Measurements from ENCODE around the gene PDK2. TPM values are rescaled to one million over a fixed set of nuclear protein-coding genes. Genes with fewer than 3 reads are reported as not detected.

PDK2 gene
- total and polyA plus RNA-seq, 10 of the 15 experiments (the other 5 are each of a cell fraction or from before 2014, with no cell fraction given): 0.98 to 22.6 (median 12.3) TPM

- TF ChIP-seq CHD4 (IDR thresholded peaks at IDR 0.05): no peak
- TF ChIP-seq YBX1 (IDR thresholded peaks at IDR 0.05): no peak
- TF ChIP-seq BCL3 (IDR thresholded peaks at IDR 0.05; ENCODE audit: borderline replicate concordance, insufficient read depth, low read depth, low read length, poor library complexity, severe bottlenecking): no peak
- TF ChIP-seq MTA3 (IDR thresholded peaks at IDR 0.05; ENCODE audit: borderline replicate concordance, low read length): no peak
- TF ChIP-seq RFX5 (IDR thresholded peaks at IDR 0.05; ENCODE audit: low read depth, low read length): no peak
- peak; percentile 45; the same call in 1 of the 2 replicates for TF ChIP-seq BACH1 (IDR thresholded peaks at IDR 0.05; ENCODE audit: borderline replicate concordance)
- no peak for TF ChIP-seq SP1 (IDR thresholded peaks at IDR 0.05; ENCODE audit: low read depth, low read length)
- TF ChIP-seq SIX5 (IDR thresholded peaks at IDR 0.05; ENCODE audit: low read depth, low read length, severe bottlenecking): no peak
- no peak for TF ChIP-seq MYB (IDR thresholded peaks at IDR 0.05; ENCODE audit: borderline replicate concordance, low read depth, low read length)
- no peak for TF ChIP-seq FOXM1 (IDR thresholded peaks at IDR 0.05; ENCODE audit: low read depth, low read length)
- TF ChIP-seq ATF7 (IDR thresholded peaks at IDR 0.05; ENCODE audit: low read depth): no peak
- TF ChIP-seq CBX5 (IDR thresholded peaks at IDR 0.05; ENCODE audit: low read depth): no peak
- no peak for TF ChIP-seq IRF4 (IDR thresholded peaks at IDR 0.05; ENCODE audit: low read depth, low read length)
- no peak for TF ChIP-seq HDAC2 (IDR thresholded peaks at IDR 0.05)
- TF ChIP-seq SIN3A (IDR thresholded peaks at IDR 0.05; ENCODE audit: low read depth, low read length): no peak
- no peak for TF ChIP-seq SMAD5 (IDR thresholded peaks at IDR 0.05; ENCODE audit: low read depth)
- no peak for TF ChIP-seq NR2C1 (IDR thresholded peaks at IDR 0.05)
- peak; percentile 49 to 56 (median 51); a peak in 5 of 6 replicates for TF ChIP-seq CTCF (IDR thresholded peaks at IDR 0.05 in 2 of 3, conservative IDR thresholded peaks at IDR 0.05 in 1 of 3; ENCODE audit: control insufficient read depth in 2 of 3, extremely low read depth in 1 of 3, insufficient read depth in 1 of 3, low read depth in 3 of 3, low read length in 3 of 3)
- no peak for TF ChIP-seq RELB (IDR thresholded peaks at IDR 0.05; ENCODE audit: low read depth)
- no peak for TF ChIP-seq EED (IDR thresholded peaks at IDR 0.05; ENCODE audit: low read depth)
- no peak for TF ChIP-seq TBL1XR1 (IDR thresholded peaks at IDR 0.05; ENCODE audit: low read depth, low read length)
- TF ChIP-seq IKZF1 (conservative IDR thresholded peaks at IDR 0.05): peak; percentile 63
- TF ChIP-seq HSF1 (IDR thresholded peaks at IDR 0.05; ENCODE audit: low read depth, low read length): no peak
- no peak for TF ChIP-seq KLF5 (IDR thresholded peaks at IDR 0.05; ENCODE audit: partially characterized antibody)
- no peak for TF ChIP-seq BRCA1 (IDR thresholded peaks at IDR 0.05; ENCODE audit: low read depth, low read length)
- TF ChIP-seq GATAD2B (conservative IDR thresholded peaks at IDR 0.05; ENCODE audit: low read depth): peak; percentile 67; the same call in 1 of the 2 replicates
Observed at GRCh38 chr17:50117202-50118051, 22.3 kb downstream of the PDK2 start (continued).
